H1 (cell line): Measurements from ENCODE around the gene XAF1. TPM values are rescaled to one million over a fixed set of nuclear protein-coding genes. Genes with fewer than 3 reads are reported as not detected.

Experiments used
- CBX5 ChIP-seq: fragments of 300-800, 300-1000 bp; sonication (generic); IDR thresholded peaks from 2 replicates; pipeline ENCODE4 v1.7.1; 2016; ENCODE audit warnings: antibody characterized with exemption, low read length, low read depth
- CHD7 ChIP-seq: fragments of 300-600 bp; sonication (generic); IDR thresholded peaks from 2 replicates; pipeline ENCODE4 v1.7.1; 2012; ENCODE audit warnings: low read length, moderate library complexity, mild to moderate bottlenecking, inconsistent platforms; ENCODE audit not compliant: insufficient replicate concordance
- E2F6 ChIP-seq: IDR thresholded peaks from 2 replicates; pipeline ENCODE4 v1.6.1; 2012; ENCODE audit warnings: inconsistent platforms
- EGR1 ChIP-seq: IDR thresholded peaks from 2 replicates; pipeline ENCODE4 v1.6.1; 2011; ENCODE audit warnings: low read depth, low read length, borderline replicate concordance
- HDAC2 ChIP-seq, 2 experiments: fragments of 300-600 bp in 1 of 2; sonication (generic) in 1 of 2; IDR thresholded peaks; 2 replicates each; pipeline ENCODE4 v1.6.1; 2011 to 2012; ENCODE audit warnings: low read depth in 2 of 2, low read length in 2 of 2, mild to moderate bottlenecking in 2 of 2, moderate library complexity in 2 of 2, borderline replicate concordance in 1 of 2, inconsistent platforms in 1 of 2
- JUN ChIP-seq: IDR thresholded peaks from 2 replicates; pipeline ENCODE4 v1.6.1; 2011; ENCODE audit warnings: low read depth, mild to moderate bottlenecking, improper control_type of control experiment, low read length
- POU5F1 ChIP-seq: IDR thresholded peaks from 2 replicates; pipeline ENCODE4 v1.6.1; 2011; ENCODE audit warnings: low read depth, mild to moderate bottlenecking, low read length, moderate library complexity
- RBBP5 ChIP-seq: IDR thresholded peaks from 2 replicates; pipeline ENCODE4 v1.7.1; 2012; ENCODE audit warnings: low read depth, mild to moderate bottlenecking, inconsistent platforms, low read length, moderate library complexity, borderline replicate concordance
- RNF2 ChIP-seq: fragments of 200-900, 300-1000 bp; sonication (generic); IDR thresholded peaks from 2 replicates; pipeline ENCODE4 v1.7.1; 2016; ENCODE audit warnings: borderline replicate concordance, low read depth, mild to moderate bottlenecking, antibody characterized with exemption, low read length; ENCODE audit not compliant: poor library complexity, severe bottlenecking; ENCODE audit errors: missing control alignments
- SUZ12 ChIP-seq: fragments of 200-600 bp; sonication (generic); IDR thresholded peaks from 2 replicates; pipeline ENCODE4 v1.6.1; 2012; ENCODE audit warnings: mild to moderate bottlenecking, inconsistent platforms, low read length, moderate library complexity, mixed read lengths
- TEAD4 ChIP-seq: IDR thresholded peaks from 2 replicates; pipeline ENCODE4 v1.6.1; 2012; ENCODE audit warnings: low read depth, low read length, inconsistent platforms, mixed read lengths
- polyA plus RNA-seq, 7 experiments: library from polyadenylated mRNA; depleted of rRNA in 3 of 7; stranded (reverse) in 5 of 7; unstranded in 2 of 7; fragments of >200 nt in 5 of 7; fragments of 200-250 nt in 2 of 7; gene quantifications; 1 replicate in 5 of 7; 2 replicates in 1 of 7; 4 replicates in 1 of 7; pipeline versions ENCODE4 v1.2.1 to v1.2.3, GENCODE V29; 2011 to 2013; ENCODE audit warnings: missing spikeins in 2 of 7, mixed read lengths in 2 of 7
- total RNA-seq: library from RNA; stranded (reverse); fragmentation: NEBNext Ultra II Directional; extraction: Animal tissue kit (Norgen Biotek cat#: 25700); gene quantifications from 2 replicates; pipeline ENCODE4 v1.2.1, GENCODE V29; 2021

XAF1 gene
- total and polyA plus RNA-seq, 2 of the 8 experiments (the other 6 are each of a cell fraction or from before 2014, with no cell fraction given) = not detected

DNA sequence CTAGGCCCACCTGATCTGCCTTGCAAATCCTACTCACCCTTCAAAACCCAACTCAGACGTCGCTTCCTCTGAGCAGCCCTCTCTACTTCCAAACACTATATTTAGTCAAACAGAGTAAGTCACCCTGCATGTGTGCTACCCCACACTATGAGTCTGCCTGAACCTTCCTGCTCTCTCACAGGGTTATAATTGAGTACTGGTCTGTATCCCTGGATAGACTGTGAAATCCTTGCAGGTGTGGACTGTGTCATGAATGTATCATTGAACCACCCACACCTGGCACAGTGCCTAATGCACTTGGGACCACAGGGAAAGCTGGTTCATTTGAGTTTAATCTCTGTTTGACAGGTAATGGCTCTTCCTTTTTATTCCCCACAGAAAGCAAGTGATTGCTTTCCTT, 23.6 kb downstream of the XAF1 start (continued):
- TF ChIP-seq CHD7 (no peak), EGR1 (no peak), TEAD4 (no peak), HDAC2 (IDR thresholded peaks at IDR 0.05; ENCODE audit: borderline replicate concordance in 1 of 2, low read depth in 2 of 2, low read length in 2 of 2) (no peak), CBX5 (no peak), RNF2 (no peak), RBBP5 (no peak), POU5F1 (no peak), SUZ12 (no peak), JUN (no peak), E2F6 (no peak)
